Activated T-cell treated with anti-CD3 and anti-CD28 coated beads, Interleukin-2, amount 50 U/mL, for 1 hour (primary cell): ENCODE data around the gene LHB.
"Not testable (repeated sequence)": the region's sequence is repeated elsewhere in the genome, so short reads cannot be mapped to it uniquely, and the experiment has no call there.

Experiments
- DNase-seq: peaks from one replicate; pipeline ENCODE4 v3.0.0-alpha.2; 2020

The LHB gene

GRCh38 chr19:49036815-49037214, 19.9 kb upstream of the LHB start, which contains the start of gene CGB1:
Gene CGB1, minus strand, starts transcription at chr19:49036895. Its CDS starts 184 bp downstream, at chr19:49036711.
- DNase-seq, result peak; percentile 61

DNA sequence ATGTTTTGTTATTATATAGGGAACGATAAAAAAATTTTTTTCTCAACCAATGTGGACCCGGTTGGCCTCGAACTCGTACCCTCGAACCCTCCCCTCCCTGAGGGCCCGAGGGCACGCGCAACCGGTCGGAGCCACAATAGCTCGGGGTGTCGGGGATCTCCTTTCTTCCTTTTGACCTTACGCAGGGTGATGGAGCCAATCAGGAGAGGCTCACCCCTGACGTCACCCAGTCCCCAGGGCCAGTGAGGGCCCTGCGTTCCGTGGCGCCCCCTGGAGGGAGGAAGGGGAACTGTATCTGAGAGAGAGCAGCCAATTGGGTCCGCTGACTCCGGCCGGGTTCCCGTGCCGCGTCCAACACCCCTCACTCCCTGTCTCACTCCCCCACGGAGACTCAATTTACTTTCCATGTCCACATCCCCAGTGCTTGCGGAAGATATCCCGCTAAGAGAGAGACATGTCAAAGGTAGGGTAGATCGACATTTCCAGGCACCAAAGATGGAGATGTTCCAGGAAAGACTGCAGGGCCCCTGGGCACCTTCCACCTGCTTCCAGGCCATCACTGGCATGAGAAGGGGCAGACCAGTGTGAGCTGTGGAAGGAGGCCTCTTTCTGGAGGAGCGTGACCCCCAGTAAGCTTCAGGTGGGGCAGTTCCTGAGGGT, 14.9 kb upstream of the LHB start, which contains the start of gene CGB2:
CGB2 (plus strand) TSS at position 249 of the 660 bp plus-strand sequence; CDS start at position 455, 206 bp downstream.
- peak; percentile 74 for DNase-seq

DNA sequence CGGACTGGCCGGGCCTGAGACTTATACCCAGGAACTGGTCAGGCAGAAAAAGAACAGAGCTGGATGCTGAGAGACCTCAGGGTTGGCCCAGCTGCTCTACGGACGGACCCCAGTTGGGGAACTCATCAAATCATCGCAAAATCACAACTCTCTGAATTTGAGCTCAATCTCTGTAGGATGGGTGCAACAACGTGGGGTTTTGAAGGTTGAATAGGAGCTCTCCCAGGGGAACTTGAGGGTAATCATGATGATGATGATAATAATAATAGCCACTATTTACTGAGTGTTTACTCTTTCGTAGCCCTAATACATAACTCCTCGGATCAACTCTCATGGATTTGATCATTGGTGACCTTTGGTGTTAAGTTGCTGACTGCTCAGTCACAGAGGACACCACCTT, 13.4 kb upstream of the LHB start:
- DNase-seq, result not testable (repeated sequence)

DNA sequence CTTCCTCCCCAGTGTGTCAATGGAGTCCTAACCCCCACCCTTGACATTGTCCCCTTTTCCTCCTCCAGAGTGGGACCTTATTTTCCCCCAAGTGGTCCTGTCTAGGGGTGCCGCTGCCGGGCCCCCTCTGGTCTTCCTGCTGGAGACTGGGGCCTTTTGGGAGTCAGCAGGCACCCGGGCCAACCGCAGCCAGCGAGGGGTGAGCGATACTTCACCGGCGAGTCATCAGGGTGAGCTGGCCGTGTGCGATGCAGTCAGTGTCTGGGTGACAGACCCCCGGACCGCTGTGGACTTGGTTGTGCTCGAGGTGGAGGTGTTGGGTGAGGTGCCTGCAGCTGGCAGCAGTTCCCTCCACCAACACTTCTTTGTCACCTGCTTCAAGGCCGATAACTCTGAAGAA, 12.9 kb upstream of the LHB start:
- DNase-seq, result not testable (repeated sequence)

DNA sequence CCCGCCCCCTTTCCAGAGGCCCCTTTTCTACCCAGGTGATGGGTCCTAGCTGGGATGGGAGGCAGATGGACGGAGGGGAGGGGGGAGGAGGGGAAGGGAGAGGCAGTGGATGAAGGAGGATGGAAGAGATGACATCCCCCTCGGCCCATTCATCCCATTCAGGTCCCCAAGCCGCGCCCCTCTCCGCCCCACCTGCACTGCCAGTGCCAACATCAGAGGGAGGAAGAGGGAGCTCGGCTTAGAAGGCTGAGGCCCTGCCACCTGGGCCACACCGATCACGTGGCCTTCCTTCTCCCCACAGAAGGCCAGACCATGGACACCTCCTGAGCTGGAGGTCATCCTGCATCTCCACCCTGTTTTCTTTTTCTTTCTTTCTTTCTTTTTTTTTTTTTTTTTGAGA, 11.8 kb upstream of the LHB start:
- DNase-seq, result not testable (repeated sequence)

- not testable (repeated sequence) for DNase-seq
Measured at GRCh38 chr19:49025599-49025998, 8.7 kb upstream of the LHB start.

- DNase-seq, result not testable (repeated sequence)
Measured at GRCh38 chr19:49025088-49025487, 8.2 kb upstream of the LHB start.

DNA sequence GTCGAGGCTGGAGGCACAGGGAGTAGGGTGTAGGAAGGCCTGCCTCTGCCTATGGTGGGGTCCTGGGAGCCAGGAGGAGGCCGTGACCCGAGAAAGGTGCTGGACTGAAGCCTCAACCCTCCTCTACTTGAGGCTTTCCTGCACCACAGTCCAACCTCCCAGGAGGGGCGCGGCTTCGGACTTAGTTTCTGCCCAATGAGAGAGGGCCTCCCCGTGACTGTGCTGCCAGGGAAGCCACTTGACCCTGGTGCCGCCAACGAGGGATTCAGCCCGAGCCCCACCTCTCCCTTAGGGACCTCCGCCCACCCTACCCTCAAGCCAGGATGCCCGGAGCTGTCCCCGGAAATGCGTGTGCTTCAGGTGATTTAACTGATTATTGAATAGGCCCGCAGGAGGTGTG, 7.3 kb upstream of the LHB start, which contains the start of gene CGB3:
CGB3 (minus strand) TSS at position 101 of the 400 bp plus-strand sequence. CDS start 362 bp downstream, outside the sequence.
- DNase-seq, result not testable (repeated sequence)

- no peak for DNase-seq
Measured at GRCh38 chr19:49022116-49022515, 5.2 kb upstream of the LHB start.

DNA sequence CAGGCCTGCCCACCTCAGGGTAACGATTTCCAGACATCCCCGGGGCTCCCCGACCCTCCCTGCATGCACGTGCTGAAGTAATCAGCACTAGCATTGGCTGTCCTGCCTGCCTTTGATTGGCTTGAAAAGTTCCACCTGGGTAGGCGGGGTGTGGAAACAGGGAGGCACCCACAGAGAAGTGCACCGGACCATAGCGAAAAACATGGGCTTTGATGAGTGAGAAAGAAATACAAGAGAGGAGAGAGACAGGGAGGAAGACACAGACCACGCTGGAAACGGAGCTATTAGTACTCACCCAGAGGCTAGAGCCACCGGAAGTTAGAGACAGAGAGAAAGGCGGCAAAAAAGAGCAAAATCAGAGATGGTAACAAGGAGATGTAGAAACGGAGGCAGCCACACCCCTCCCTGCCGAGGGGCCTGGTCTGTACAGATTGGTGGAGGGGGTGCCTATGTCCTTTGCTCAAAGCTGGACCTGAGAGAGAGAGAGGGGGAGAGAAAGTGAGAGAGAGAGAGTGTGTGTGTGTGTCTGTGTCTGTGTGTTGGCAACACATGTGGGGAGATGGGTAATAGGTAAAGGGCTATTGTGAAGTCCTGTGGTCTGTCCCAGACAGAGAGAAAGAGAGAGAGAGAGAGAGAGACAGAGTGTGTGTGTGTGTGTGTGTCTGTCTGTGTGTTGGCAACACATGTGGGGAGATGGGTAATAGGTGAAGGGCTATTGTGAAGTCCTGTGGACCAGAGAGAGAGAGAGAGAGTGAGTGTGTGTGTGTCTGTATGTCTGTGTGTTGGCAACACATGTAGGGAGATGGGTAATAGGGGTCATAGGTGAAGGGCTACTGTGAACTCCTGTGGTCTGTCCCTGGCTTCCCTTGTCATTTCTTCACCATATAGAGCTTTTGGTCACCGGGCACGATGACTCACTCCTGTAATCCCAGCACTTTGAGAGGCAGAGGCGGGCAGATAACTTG, 4.3 kb upstream of the LHB start:
- no peak for DNase-seq

DNA sequence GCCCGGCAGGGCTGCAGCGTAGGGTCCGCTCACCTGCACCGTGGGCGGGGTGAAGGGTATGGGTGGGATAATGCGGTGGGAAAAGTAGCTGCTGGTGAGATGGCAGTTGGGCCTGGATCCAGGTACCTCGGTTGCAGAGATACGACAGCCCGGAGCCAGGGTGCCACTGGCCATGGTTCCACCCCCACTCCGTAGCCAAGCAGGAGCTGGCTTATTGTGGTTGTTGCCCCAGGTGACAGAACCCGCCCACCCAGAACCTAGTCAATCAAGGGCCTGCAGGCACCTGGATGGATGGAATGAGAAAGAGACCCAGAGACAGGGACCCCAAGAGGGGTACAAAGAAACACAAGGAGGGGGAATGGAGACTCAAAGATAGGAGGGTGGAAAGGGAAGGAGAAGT, 3.5 kb upstream of the LHB start:
- DNase-seq, result no peak

- DNase-seq, result peak; percentile 78
Measured at GRCh38 chr19:49019242-49019932, 2.5 kb upstream of the LHB start.

GRCh38 chr19:49018388-49019241, 1.7 kb upstream of the LHB start:
- peak; percentile 36 for DNase-seq

- peak; percentile 81 for DNase-seq
Measured at GRCh38 chr19:49017666-49018351, 918 bp upstream of the LHB start.

DNA sequence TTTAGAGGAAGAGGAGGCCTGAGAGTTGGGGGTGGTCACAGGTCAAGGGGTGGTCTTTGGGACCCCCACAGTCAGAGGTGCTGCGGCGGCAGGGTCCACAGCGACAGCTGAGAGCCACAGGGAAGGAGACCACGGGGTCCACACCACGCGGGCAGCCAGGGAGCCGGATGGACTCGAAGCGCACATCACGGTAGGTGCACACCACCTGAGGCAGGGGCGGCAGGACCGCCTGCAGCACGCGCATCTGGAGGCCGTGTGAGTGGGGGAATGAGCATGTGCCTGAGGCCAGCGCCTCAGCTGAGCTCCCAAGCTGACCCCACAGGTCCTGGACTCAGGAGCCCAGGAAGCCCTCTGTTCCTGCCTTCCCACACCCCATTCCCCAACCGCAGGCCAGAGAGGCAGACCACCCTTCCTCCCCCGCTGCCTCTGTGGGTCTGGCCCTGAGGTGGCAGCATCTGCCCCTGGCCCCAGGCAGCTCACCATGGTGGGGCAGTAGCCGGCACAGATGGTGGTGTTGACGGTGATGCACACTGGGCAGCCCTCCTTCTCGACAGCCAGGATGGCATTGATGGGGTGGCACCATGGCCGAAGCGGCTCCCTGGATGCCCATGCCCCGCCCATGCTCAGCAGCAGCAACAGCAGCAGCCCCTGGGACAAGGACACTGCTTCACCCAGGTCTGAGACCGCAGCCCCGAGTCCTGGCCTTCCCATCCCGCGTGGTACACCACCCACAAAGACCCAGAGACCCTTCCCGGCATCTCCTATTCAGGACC, 638 bp downstream of the LHB start:
- no peak for DNase-seq

DNA sequence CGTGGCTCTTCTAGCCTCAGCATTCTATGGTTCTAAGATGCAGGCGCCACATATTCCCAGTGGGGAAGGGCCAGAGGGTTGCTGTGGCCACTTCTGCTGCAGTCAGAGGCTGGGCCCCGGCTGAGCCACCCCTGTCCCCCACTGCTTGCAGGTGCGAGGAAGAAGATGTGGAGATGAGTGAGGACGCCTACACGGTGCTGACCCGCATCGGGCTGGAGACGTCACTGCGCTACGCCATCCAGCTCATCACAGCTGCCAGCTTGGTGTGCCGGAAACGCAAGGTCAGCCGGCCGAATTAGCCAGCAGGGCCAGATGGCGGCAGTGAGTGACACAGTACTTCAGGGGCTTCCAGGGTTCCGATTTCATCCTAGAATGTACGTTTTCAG, 2.0 kb downstream of the LHB start:
- DNase-seq, result no peak

- DNase-seq, result no peak
Measured at GRCh38 chr19:49014123-49014869, 2.6 kb downstream of the LHB start.

DNA sequence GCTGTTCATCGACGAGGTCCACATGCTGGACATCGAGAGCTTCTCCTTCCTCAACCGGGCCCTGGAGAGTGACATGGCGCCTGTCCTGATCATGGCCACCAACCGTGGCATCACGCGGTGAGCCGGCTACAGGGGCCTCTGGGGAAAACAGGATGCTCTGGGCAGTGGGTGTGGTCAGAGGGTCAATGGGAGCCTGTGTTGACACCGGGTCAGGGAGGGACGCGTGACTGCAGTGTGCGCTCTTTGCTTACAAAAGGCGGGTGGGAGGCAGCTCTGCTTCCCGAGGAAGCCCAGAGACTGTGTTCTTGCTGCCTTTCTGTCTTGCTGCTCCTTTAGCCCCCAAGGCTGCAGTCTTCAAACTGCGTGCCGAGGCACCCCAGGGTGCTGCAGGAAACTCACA, 5.7 kb downstream of the LHB start:
- no peak for DNase-seq

DNA sequence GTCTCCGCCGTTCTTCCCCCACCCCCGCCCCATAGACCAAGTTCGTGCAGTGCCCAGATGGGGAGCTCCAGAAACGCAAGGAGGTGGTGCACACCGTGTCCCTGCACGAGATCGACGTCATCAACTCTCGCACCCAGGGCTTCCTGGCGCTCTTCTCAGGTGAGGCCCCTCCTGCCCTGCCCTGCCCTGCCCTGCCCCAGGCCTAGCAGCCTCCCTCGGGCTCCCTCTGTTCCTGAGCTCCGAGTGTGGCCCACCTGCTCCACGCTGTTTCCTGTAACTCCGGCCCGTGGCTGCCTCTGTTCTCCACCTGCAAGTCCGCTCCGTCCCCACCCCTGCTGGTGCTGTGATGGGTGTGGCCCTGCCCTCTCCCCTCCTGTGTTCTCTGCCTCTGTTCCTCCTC, 6.4 kb downstream of the LHB start:
- no peak for DNase-seq

GRCh38 chr19:49009828-49010227, 7.1 kb downstream of the LHB start:
- no peak for DNase-seq
